Nucleus accumbens (tissue), 56 donors: ENCODE measurements around the gene WDR93.

Experiments
- DNase-seq, 56 donors: peaks; one replicate each; lab custom pipeline; 2025; lab: John Stamatoyannopoulos, UW

Gene WDR93

DNA sequence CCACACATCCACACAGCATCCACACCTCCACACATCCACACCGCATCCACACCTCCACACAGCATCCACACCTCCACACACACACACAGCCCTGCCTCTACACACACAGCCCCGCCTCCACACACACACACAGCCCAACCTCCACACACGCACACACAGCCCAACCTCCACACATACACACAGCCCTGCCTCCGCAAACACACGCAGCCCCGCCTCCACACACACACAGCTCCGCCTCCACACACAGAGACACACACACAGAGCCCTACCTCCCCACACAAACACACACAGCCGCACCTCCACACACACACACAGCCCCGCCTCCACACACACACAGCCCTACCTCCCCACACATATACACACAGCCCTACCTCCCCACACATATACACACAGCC, 55.8 kb downstream of the WDR93 start:
- no peak for DNase-seq

DNA sequence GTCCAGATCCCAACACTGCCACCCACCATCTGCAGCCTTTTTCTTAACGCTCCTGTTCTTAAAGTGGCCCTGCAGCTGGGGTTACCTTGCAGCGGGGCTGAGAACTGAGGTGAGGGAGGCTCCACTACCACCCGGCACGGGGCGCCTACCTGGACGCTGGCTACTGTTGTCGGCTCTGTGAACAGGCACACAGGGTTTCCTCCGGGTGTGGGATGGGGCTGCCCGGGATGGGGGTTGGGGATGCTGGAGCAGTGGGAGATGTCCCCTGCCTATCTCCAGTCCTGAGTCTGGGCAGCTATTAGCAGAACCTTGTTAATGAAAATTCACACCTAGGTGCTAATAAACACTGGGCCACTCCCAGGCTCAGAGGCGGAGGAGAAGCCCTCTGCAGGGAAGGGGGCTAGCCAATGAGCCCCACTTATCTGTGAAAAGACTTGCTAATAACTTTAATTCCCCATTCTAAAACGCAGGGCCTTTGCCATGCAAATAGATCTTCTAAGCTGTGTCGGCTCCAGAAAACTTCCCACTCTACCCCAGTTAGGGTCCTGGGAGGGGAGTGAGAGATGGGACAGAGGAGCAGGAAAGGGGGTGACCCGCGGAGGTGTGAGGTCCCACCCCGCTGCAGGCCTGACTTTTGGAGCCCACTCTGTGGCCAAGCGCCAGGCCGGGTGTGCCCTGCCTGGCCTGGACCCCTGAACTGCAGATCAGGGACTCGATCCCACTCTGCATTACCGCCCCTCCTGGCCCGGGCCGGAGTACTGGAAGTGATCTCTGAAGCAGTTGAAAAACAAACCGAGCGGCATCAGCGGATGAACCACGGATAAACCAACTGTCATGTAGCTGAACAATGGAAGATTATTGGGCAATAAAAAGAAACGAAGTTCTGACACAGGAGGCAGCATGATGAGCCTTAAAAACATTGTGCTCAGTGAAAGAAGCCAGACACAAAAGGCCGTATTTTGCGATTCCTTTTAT, 57.4 kb downstream of the WDR93 start:
- no peak for DNase-seq

DNA sequence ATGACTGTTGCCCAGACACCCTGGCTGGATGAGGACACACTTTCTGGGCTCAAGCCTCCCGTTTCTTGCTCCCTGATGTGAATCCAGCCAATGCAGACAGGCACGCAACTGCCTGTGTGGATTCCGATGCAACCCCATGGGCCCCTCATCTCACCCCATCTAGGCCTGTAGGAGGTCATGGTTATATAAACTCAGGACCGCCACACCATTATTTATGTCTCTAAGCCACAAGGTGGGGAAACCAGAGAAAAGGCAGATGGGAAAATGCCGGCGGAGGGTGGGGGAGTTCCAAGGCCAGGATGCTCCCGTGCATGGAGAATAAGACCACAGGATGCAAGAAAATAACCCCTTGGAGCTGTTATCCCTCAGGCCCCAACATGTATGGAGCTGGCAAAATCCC, 58.4 kb downstream of the WDR93 start:
- DNase-seq, result no peak

DNA sequence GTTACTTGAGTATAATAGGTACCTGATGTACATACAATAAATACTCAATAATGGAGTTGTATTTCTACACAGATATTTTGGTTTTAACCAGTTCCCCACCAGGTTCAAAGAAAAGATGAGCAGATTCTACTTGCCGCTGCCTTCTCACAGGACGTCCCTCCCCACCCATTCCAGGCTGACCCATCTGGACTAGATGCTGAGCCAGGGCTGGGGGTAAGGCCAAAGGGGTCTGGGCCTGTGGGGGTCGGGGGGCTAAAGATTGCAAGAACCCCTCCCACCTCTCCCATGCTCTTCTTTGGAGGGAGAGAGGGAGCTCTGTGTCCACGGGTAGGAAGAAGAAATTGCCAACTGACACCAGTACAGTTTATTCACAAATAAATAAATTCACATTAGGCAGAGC, 58.9 kb downstream of the WDR93 start:
- no peak for DNase-seq

DNA sequence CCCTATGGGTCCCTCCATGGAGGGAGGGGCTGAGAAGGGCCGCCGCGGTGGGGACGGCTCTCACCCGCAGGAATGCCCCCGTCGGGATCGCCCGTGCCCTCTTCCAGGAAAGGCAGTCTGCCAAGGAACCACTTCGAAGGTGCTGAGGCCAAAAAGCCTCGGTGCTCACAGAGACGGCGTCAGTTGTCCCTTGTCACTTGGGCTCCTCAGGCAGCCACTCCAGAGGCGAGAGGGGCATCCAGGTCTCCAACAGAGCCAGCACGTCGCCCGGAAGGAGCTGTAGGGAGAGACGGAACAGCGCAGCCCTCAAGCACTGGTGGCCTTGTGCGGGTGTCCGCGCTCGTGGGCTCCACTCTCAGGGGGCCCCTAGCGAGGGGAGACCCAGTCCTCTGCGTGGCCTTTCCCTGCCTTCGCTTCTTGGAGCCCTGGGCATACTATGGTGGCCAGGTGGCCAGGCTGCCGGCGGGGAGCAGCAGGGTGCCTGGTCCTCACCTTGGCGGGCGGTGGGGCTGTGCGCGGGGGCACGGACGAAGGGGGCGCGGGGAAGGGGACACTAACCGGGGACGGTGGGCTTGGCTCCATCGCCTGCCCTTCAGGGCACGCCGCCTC, 59.4 kb downstream of the WDR93 start:
- peak in 6 of 56 donors; percentile 6 to 35 (median 21) for DNase-seq

DNA sequence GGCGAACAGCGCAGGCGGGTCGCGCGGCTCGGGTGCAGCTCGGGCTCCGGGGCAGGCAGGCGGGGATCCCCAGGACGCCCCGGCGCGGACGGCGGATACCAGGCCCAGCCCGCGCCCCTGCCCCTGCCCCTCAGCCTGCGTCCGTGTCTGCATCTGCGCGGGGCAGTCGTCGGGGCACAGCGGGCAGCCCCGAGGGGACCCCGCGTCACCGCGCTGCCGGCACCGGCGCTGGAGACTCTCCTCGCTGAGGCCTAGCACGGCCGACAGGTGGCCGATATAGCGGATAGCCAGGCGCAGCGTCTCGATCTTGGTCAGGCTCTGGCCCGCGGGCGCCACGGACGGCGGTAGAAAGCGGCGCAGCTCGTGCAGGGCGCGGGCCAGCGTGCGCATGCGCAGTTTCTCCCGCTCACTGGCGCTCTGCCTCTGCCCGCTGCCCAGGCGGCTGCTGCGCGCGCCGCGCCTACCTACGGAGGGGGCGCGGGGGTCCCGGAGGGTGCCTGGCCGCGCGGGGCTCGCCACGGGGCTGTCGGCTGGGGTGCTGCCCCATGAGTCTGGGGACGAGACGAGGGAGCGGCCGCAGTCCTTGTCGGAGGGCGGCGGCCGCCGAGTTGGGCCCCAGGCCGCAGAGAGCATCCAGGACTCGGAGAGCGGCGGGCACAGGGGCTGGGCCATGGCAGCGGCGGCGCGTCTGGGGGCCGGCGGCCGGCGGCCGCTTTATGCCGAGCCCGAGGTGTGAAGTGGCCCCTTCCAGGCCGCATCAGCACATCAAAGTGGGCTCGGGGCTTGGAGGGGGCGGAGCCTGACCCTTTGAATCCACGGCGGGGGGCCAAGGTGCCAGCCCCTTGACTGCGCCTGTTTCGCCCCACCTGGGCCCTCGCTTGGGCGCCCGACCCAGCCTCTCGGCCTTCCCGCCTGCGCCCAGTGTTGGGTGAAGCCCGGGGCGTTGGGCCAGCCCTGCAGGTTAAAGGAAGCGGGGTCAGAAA, 60.2 kb downstream of the WDR93 start, which contains the start of gene MESP1:
Gene MESP1 (minus strand): TSS at position 690 of the 983 bp plus-strand sequence. CDS start 18 bp downstream, at position 672.
- DNase-seq, result peak in 55 of 56 donors; percentile 21 to 91 (median 77)

DNA sequence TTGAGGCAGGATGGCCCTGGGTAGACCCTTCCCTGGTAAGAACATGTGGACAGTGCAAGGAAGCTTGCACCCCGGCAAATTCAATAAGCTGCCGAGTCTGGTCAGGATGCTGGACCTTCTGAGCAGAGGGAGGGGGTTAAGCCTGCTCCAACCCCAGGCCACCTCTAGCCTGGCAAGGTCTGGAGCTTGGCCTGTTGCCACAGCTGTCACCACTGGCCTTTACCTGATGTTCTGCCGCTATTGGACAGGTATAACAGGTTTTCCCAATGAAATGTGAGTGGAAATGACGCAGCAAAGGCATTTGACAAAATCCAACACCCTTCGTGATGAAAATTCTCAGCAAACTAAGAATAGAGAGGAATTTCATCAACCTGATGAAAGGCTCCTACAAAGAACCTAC, 61.1 kb downstream of the WDR93 start:
- no peak for DNase-seq

DNA sequence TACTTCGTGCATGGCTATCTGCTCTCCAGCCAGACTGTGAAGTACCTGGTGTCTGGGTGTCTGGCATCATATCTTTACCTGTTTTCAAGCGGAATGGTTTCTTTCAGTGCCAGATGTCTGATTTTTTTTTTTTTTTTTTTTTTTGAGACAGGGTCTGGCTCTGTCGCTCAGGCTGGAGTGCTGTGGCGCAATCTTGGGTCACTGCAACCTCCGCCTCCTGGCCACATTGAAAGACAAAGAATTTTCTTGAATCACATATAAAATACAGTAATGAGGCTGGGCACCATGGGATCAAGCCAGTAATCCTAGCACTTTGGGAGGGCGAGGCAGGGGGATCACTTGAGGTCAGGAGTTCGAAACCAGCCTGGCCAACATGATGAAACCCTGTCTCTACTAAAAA, 63.2 kb downstream of the WDR93 start:
- no peak for DNase-seq

DNA sequence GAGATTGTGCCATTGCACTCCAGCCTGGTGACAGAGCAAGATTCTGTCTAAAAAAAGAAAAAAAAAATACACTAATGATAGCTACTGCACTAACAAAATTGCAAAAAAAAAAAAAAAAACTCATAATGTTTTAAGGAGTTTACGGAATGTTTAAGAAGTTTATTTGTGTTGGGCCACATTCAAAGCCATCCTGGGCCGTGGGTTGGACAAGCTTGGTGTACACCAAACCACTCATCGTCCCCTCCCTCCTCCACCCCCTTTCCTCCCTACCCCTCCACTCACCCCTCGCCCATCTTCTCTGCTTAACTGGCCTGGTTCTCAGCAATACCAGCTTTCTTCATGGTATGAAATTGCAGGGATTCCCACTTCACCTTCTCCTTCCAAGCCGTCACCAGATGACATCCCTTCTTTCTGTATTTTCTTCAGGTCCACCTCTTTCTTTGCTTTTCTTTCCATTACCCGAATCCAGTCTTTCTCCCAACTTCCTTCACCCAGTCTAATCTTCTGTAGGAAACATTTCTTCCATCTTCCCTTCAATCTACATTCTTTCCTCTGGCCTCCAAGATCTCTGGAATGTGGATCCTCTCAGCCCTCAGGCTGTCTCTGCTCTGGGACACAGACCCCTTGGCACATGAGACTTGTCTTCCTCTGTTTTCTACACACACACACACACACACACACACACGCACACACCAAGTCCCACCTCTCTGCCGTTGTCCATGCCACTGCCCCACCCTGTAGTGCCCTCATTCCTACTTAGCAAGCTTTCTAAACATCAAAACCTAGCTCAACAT, 63.9 kb downstream of the WDR93 start:
- no peak for DNase-seq

DNA sequence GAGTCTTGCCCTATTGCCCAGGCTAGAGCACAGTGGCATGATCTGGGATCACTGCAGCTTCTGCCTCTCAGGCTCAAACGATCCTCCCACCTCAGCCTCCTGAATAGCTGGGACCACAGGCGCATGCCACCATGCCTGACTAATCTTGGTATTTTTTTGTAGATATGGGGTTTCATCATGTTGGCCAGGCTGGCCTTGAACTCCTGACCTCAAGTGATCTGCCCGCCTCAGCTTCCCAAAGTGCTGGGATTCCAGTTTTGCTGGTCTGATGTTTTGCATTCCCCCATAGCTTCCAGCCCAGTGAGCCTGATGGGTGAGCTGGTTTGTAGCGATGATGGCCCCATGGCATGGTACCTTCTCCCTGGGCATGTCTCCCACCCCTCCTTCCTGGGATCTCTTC, 65.1 kb downstream of the WDR93 start:
- no peak for DNase-seq

DNA sequence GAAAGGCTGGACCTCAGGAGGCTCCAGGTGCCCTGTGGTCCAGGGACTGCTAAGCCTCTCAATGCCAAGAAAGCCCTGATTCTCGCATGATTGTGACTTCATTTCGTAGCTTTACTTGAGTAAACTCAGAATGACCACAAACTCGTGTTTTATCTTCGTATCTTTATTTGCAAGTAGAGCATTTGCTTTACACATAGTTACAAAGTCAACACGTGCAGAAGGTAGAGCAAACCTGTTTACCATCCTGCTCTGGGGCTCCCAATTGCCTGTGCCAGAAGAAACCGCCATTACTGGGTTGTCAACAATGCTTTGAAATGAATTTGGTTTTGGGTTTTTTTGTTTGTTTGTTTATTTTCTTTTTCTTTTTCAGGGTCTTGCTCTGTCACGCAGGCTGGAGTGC, 66.3 kb downstream of the WDR93 start:
- DNase-seq, result no peak

DNA sequence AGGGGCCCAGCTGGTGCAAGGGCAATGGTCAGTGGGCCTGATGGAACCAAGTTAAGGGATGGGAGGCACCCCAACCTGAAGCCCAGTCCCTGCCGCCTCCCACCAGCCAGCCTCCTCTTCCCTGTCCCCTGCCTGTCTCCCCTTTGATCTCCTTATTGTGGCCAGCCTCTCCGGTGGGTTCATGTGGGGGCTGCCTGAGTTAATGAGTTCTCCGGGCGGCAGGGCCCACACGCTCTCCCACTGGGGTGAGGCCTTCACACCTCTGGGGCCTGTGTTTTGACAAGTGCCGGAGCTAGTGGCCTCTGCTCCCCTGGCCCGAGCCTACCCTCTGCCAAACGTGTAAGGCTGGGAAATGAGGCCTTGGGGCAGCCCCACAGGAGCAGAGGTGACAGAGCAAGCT, 67.7 kb downstream of the WDR93 start:
- DNase-seq, result no peak

DNA sequence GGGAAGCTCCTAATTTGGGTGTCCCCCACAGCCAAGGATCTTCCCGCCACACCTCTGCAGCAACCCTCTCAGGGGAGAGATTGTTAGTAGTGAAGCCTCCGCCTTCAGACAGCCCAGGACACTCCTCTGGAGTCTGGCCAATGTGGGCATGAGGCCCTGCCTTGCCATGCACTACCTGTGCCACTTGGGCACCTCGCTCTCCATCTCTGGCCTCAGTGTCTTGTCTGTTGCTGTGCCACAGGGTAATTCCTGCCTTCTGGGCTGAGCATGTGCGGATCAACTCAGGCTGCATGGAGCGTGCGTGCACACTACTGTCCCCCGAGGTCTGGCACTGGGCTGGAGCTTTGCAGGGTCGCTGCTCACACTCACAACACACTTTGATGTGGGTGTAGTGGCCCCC, 68.4 kb downstream of the WDR93 start:
- DNase-seq, result no peak

DNA sequence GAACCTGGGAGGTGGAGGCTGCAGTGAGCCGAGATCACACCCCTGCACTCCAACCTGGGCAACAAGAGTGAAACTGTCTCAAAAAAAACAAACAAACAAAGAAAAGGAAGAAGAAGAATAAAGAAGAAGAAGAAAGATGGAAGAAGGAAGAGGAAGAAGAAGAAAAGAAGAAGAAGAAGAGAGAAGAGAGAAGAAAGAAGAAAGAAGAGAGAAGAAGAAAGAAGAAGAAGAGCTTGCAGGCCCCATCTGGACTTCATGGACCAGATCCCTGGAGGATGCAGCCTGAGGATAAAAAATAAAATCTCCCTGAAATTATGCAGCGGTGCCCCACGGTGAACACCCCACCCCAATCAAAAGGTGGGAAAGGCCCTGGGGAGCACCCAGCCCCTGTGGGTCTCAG, 69.2 kb downstream of the WDR93 start:
- DNase-seq, result no peak

DNA sequence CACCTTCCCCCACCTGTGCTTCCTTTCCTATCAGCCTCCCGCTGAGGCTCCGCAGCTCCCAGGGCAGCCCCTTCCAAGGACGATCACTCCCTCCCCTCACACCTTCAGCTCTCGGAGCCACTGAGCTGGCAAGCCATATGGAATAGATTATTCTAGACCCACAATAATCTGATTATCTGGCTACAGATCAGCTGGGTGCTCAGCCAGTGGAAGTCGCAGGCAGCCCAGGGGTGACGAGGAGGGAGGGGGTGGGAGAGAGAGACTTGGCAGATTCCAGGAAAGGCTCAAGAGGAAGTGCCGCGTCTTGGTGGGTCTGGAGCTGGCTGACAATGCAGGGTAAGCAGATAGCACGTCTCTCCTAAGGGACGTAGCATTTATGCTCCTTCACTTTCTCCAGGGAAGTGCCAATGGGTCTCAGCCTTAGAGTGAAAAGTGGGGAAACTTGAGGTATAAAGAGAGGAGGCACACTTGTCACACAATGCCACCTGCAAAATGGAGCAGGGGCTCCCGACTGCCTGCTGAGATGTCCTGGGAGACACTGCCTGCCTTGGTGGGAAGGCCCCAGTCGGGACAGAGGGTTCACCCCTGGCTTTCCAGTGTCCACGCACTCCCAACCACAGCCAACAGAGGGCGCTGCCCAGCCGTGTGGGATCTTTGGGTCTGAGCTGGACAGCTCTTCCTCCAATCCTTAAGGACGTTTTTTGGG, 69.8 kb downstream of the WDR93 start:
- peak in 42 of 56 donors; percentile 9 to 87 (median 39) for DNase-seq

DNA sequence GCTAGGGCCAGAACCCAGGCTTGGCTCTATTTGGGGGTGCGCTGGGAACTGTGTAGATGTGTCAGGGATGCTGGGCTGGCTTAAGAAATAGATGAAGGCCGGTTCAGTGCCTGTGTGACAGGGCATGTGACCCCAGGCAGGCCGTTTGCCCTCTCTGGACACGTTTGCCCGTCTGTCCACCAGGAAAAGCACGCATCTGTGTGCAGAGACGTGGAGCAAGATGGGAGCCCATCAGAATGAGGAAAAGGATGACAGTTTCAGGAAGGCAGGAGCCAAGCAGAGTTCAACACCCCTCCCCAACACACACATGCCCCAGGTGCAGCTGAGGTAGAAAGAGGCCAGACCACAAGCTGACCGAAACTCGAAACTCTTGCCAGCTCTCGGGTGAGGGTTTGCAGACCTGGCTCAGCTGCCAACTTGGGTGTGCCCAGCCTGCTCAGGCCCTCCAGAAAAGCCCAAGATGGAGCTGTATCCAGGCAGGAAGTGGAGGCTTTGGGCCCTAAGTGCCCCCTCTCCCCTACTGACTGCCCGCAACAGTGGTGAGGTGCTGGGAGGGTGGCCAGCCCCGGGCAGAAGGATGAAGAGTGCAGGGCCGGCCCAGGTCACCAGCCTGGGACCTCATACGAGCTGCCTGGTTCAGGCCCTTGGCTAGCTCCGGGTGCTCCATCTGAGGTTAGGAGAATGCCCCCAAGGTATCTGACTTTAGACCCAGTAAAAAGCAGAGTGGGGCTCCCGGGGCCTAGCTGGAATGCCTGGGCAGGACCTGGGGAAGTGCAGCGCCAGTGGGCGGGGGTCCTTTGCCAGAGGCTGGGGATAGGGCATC, 70.6 kb downstream of the WDR93 start:
- DNase-seq, result peak in 1 of 56 donors; percentile 35

DNA sequence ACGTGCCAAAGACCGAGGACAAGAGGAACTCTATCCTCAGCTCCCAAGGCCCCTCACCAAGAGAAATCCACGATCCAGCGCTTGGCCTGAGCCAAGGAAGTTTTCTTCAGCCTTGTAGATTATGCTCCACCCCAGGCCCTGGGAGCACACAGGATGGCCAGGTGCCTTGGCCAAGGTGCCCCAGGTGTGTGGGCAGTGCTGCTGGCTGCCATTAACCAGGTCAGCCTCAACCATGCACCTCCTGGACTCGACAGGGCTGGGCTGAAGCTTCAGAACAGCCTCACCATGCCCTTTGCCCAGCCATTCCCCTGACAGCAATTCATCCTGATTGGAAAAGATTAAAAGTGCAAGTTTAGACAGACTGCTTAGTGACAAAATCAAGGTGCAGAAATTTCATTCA, 71.3 kb downstream of the WDR93 start:
- no peak for DNase-seq

DNA sequence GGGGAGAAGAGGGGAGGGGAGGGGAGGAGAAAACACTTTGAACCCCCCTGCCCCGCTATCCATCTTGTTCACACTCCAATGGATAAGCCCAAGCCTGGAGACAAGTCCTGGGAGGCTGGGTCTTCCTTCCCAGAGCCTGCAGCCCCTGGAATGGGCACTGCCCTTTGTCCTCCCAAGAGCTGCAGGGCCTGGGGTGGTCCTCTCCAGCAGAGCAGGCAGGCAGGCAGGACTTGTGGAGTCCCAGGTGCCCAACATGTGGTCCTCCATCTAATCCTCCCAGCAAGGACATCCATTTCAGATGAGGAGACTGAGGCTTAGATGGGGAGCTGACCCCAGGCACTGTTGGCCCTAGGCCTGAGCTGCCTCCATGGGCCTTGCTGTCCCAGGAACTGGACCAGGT, 75.1 kb downstream of the WDR93 start:
- DNase-seq, result no peak
